Central memory CD4-positive, alpha-beta T cell (primary cell): ENCODE data around the gene SYNE1.
"Not testable (repeated sequence)": the region's sequence is repeated elsewhere in the genome, so short reads cannot be mapped to it uniquely, and the experiment has no call there.

ENCODE experiments used
- DNase-seq: peaks from one replicate; pipeline ENCODE4 v3.0.0; 2022
- total RNA-seq, 3 experiments: gene quantifications; one replicate each; lab custom pipeline; 2026; lab: John Stamatoyannopoulos, UW

SYNE1 gene
- total RNA-seq = 25.8 to 433 (median 361) reads per million in 3 experiments

GRCh38 chr6:152637296-152638047, at the start of gene SYNE1:
TSS of gene SYNE1 (minus strand) at chr6:152637362. CDS start at chr6:152628331, 9,031 bp downstream.
- DNase-seq = no peak

- DNase-seq = no peak
Observed at GRCh38 chr6:152685819-152686218, 48.7 kb upstream of the SYNE1 start.

GRCh38 chr6:152682935-152683334, 45.8 kb upstream of the SYNE1 start:
- not testable (repeated sequence) for DNase-seq

- no peak for DNase-seq
Observed at GRCh38 chr6:152682141-152682540, 45.0 kb upstream of the SYNE1 start.

GRCh38 chr6:152680879-152681517, 43.8 kb upstream of the SYNE1 start:
- no peak for DNase-seq

GRCh38 chr6:152680151-152680550, 43.0 kb upstream of the SYNE1 start:
- no peak for DNase-seq

- no peak for DNase-seq
Observed at GRCh38 chr6:152673236-152673635, 36.1 kb upstream of the SYNE1 start.

GRCh38 chr6:152671171-152671570, 34.0 kb upstream of the SYNE1 start:
- no peak for DNase-seq

- no peak for DNase-seq
Observed at GRCh38 chr6:152669895-152670294, 32.7 kb upstream of the SYNE1 start.

GRCh38 chr6:152661776-152662175, 24.6 kb upstream of the SYNE1 start:
- no peak for DNase-seq

- no peak for DNase-seq
Observed at GRCh38 chr6:152651986-152652385, 14.8 kb upstream of the SYNE1 start.

GRCh38 chr6:152648105-152648504, 10.9 kb upstream of the SYNE1 start:
- DNase-seq = no peak

- DNase-seq = not testable (repeated sequence)
Observed at GRCh38 chr6:152646732-152647131, 9.6 kb upstream of the SYNE1 start.

- no peak for DNase-seq
Observed at GRCh38 chr6:152642578-152643375, 5.6 kb upstream of the SYNE1 start.

- no peak for DNase-seq
Observed at GRCh38 chr6:152636609-152637295, 410 bp downstream of the SYNE1 start.

- DNase-seq = no peak
Observed at GRCh38 chr6:152636021-152636608, 1.0 kb downstream of the SYNE1 start.

GRCh38 chr6:152634773-152635172, 2.4 kb downstream of the SYNE1 start:
- no peak for DNase-seq

- DNase-seq = no peak
Observed at GRCh38 chr6:152632121-152632782, 4.9 kb downstream of the SYNE1 start.

GRCh38 chr6:152631376-152631775, 5.8 kb downstream of the SYNE1 start:
- no peak for DNase-seq

- DNase-seq = no peak
Observed at GRCh38 chr6:152630832-152631231, 6.3 kb downstream of the SYNE1 start.

GRCh38 chr6:152625213-152625612, 11.9 kb downstream of the SYNE1 start:
- DNase-seq = no peak

GRCh38 chr6:152614776-152615175, 22.4 kb downstream of the SYNE1 start:
- not testable (repeated sequence) for DNase-seq
